ENCODE data around the gene RBM45.

The RBM45 gene, protein sequence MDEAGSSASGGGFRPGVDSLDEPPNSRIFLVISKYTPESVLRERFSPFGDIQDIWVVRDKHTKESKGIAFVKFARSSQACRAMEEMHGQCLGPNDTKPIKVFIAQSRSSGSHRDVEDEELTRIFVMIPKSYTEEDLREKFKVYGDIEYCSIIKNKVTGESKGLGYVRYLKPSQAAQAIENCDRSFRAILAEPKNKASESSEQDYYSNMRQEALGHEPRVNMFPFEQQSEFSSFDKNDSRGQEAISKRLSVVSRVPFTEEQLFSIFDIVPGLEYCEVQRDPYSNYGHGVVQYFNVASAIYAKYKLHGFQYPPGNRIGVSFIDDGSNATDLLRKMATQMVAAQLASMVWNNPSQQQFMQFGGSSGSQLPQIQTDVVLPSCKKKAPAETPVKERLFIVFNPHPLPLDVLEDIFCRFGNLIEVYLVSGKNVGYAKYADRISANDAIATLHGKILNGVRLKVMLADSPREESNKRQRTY

DNA sequence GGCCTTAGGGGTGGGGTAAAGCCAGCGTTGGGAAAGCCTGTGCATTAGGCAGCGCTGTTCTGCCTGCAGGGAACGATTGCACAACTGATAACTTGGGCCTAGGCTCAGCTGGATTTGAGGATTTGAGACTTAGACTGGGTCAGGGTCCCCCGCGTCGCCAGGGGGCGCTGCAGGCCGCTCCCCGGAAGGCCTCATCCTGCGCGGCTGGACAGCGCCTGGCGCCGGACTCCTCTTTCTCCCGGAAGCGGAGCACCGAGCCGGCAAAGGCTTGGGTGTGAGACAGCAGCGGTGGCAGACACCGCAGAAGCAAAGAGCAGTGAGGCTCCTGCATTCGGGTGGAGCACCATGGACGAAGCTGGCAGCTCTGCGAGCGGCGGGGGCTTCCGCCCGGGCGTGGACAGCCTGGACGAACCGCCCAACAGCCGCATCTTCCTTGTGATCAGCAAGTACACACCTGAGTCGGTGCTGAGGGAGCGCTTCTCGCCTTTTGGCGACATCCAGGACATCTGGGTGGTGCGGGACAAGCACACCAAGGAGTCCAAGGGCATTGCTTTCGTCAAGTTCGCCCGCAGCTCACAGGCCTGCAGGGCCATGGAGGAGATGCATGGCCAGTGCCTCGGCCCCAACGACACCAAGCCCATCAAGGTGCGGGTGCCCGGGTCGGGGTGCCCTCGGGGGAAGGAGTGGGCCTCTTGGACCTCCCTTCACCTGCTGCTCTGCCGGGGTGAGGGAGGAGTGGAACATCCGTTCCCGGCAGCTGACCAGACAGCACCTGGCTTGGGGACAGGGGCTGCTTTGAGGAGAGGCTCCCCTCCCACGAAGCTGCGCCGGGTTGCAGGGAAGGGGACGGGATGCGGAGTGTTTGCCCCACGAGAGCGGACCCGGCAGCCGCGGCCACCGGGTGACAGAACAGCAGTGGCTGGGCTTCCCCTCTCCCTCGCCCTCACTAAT lies at the start of gene RBM45:
Gene RBM45 (plus strand): TSS at position 236 of the 951 bp plus-strand sequence. CDS start 110 bp downstream, at position 346.
- Histone ChIP-seq H3K4me3 (ENCODE audit: low read length) (peak within 1 kb of the TSS; percentile 94), H3K4me1 (ENCODE audit: control insufficient read depth, insufficient read depth, low read length) (peaks cover 6% of the 10 kb centered on the region), H3K36me3 (ENCODE audit: control insufficient read depth, insufficient read depth, low read length) (no peaks in the 10 kb centered on the region), H3K9me3 (ENCODE audit: control insufficient read depth, low read length) (no peaks in the 10 kb centered on the region), H3K9ac (ENCODE audit: low read length) (peak within 1 kb of the TSS; percentile 92), H3K27me3 (ENCODE audit: control insufficient read depth, insufficient read depth, low read length) (no peaks in the 10 kb centered on the region)

DNA sequence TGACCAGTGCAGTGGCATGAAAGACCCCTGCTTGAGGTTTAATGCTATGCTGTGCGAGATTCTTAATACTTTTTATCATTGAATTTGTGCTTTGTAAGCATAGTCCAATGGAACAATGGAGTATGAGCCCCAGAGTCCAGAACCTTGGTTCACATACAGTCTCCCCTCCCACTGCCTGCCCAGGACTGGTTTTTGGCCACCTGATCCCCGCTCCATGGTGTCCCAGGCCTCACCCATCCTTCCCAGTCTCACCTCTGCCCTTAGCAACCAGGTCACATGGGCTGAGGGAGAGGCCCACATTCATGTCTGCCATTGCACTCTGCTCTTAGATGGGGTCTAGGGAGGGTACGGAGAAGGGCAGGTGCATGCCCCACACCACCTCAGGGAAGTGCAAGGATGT lies 45.9 kb upstream of the RBM45 start:
- Histone ChIP-seq H3K9ac (ENCODE audit: low read length) (no peak overlapping the region), H3K36me3 (ENCODE audit: control insufficient read depth, insufficient read depth, low read length) (no peaks in the 10 kb centered on the region), H3K9me3 (ENCODE audit: control insufficient read depth, low read length) (no peaks in the 10 kb centered on the region), H3K4me1 (ENCODE audit: control insufficient read depth, insufficient read depth, low read length) (no peaks in the 10 kb centered on the region), H3K4me3 (ENCODE audit: low read length) (no peak overlapping the region), H3K27me3 (ENCODE audit: control insufficient read depth, insufficient read depth, low read length) (peaks cover under 1% of the 10 kb centered on the region)

DNA sequence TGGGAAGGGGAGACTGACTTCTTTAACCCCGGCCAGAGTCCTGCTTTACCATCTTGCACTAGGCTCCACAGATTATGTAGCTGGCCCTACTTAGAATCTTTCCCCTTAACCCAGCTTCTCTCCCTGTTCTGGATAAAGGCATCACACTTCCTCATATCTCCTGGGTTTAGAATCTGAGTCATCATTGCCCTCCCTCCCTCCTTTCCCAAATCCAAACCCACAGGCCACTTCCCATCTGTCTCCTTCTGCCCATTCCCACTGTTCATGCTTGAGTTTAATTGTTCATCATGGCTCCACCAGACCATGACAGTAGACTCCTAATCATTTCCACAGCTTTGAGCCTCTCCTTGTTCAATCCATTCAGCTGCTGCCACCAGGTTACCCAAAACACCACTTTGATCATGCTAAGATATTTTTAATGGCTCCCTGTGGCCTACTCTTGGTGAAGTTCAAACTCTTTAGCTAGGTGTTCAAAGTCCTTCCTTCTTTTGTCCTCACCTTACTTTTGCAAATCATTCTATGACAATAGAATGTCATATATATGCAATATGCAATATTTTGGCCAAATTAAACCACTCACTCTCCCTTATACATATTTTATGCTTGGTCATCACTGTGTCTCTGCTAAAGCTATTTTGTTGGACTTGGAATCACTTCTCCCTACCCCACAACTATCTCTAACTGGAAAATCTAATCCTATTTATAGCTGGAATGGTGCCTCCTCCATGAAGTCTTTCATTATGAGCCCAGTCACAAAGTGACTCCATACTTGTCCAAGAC lies 45.2 kb upstream of the RBM45 start:
- Histone ChIP-seq H3K9ac (ENCODE audit: low read length) (no peak overlapping the region), H3K27me3 (ENCODE audit: control insufficient read depth, insufficient read depth, low read length) (peaks cover 5% of the 10 kb centered on the region), H3K9me3 (ENCODE audit: control insufficient read depth, low read length) (no peaks in the 10 kb centered on the region), H3K36me3 (ENCODE audit: control insufficient read depth, insufficient read depth, low read length) (no peaks in the 10 kb centered on the region), H3K4me1 (ENCODE audit: control insufficient read depth, insufficient read depth, low read length) (peaks cover 2% of the 10 kb centered on the region), H3K4me3 (ENCODE audit: low read length) (no peak overlapping the region)

DNA sequence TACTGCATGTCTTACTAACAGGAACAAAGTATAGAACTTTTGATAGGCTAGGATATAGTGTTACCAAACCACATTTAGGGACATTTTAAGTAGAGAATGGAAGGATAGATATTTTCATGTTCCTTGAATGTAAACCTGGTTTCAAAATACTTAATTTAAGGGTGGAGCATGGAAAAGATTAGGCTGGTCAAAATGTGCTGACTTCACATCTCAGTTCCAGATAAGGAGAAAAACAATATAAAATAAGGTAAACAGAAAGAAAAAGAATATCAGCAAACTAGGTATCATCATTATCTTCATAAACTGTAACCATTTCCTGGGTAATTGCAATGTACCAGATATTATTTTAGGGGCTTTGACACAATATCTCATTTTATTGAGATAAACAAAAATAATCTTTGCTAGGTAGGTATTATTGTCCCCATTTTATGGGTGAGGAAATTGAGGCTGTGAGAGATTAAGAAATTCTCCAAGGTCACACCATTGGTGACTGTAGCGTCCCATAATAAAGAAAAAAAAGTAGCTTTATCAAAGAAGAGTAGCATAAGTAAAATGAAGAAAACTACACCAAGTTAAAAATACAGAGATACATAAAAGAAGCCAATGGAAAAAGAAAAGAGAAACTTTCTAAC lies 43.3 kb upstream of the RBM45 start:
- Histone ChIP-seq H3K27me3 (ENCODE audit: control insufficient read depth, insufficient read depth, low read length) (peaks cover 10% of the 10 kb centered on the region), H3K9ac (ENCODE audit: low read length) (no peak overlapping the region), H3K36me3 (ENCODE audit: control insufficient read depth, insufficient read depth, low read length) (no peaks in the 10 kb centered on the region), H3K4me3 (ENCODE audit: low read length) (no peak overlapping the region), H3K9me3 (ENCODE audit: control insufficient read depth, low read length) (no peaks in the 10 kb centered on the region), H3K4me1 (ENCODE audit: control insufficient read depth, insufficient read depth, low read length) (peaks cover 18% of the 10 kb centered on the region)

DNA sequence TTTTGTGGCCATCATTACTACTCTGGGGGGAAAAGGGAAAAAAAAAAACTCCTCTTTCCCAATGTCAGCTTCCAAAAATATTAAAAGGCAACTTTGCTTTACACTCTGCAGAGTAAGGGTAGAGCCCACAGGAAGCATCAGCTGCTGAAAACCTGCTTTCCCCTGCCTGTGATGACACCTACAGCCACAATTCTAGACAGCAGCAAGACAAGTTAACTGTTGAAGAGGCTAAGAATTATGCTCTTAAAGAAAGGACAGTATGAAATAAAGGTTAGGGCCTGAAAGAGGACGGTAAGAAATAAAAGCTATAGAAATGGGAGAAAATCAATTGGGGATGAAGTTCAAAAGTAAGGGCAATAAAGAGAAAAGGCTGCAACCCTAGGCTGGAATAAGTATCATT lies 42.7 kb upstream of the RBM45 start:
- Histone ChIP-seq H3K4me3 (ENCODE audit: low read length) (no peak overlapping the region), H3K27me3 (ENCODE audit: control insufficient read depth, insufficient read depth, low read length) (peaks cover 10% of the 10 kb centered on the region), H3K9me3 (ENCODE audit: control insufficient read depth, low read length) (no peaks in the 10 kb centered on the region), H3K4me1 (ENCODE audit: control insufficient read depth, insufficient read depth, low read length) (peaks cover 22% of the 10 kb centered on the region), H3K36me3 (ENCODE audit: control insufficient read depth, insufficient read depth, low read length) (no peaks in the 10 kb centered on the region), H3K9ac (ENCODE audit: low read length) (no peak overlapping the region)

DNA sequence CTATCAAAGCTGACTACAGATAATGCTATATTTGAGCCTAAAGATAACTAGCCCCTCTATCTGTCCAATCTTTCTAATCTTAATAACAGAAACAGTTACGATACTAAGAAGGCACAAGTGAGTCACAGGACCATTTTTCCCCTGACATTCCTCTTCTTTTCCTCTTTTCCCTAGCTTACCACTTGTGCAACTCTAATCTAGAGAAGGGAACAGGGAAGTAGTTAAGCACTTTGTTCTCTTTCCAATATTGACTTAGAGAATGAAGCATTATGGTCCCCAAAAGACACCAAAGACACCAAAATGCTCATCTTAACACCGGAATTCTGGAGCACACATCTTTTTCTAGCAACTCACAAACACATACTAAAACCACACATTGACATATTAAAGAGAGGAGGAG lies 41.4 kb upstream of the RBM45 start:
- Histone ChIP-seq H3K27me3 (ENCODE audit: control insufficient read depth, insufficient read depth, low read length) (peaks cover 10% of the 10 kb centered on the region), H3K4me3 (ENCODE audit: low read length) (no peak overlapping the region), H3K9ac (ENCODE audit: low read length) (no peak overlapping the region), H3K4me1 (ENCODE audit: control insufficient read depth, insufficient read depth, low read length) (peaks cover 28% of the 10 kb centered on the region), H3K36me3 (ENCODE audit: control insufficient read depth, insufficient read depth, low read length) (no peaks in the 10 kb centered on the region), H3K9me3 (ENCODE audit: control insufficient read depth, low read length) (no peaks in the 10 kb centered on the region)

DNA sequence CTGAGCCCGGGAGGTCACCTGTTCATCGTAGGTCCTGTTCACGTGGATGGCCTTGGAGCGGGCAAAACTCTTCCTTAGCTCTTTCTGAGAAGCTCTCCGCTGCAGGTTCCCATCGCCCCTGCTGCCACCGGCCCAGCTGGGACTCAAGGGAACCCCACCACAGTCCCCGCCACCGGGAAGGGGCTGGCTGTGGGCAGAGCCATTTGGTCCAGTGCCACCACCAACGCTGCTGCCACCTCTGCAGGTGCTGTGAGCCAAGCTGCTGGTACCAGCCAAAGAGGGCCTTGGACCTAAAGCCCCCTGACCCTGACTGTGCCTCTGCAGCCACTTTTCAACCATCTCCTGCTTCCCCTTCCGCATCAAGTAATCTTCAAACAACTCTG lies 40.2 kb upstream of the RBM45 start:
- Histone ChIP-seq H3K36me3 (ENCODE audit: control insufficient read depth, insufficient read depth, low read length) (no peaks in the 10 kb centered on the region), H3K4me3 (ENCODE audit: low read length) (peak overlapping the region; percentile 35), H3K9ac (ENCODE audit: low read length) (peak overlapping the region; percentile 65), H3K9me3 (ENCODE audit: control insufficient read depth, low read length) (no peaks in the 10 kb centered on the region), H3K27me3 (ENCODE audit: control insufficient read depth, insufficient read depth, low read length) (peaks cover 10% of the 10 kb centered on the region), H3K4me1 (ENCODE audit: control insufficient read depth, insufficient read depth, low read length) (peaks cover 28% of the 10 kb centered on the region)

DNA sequence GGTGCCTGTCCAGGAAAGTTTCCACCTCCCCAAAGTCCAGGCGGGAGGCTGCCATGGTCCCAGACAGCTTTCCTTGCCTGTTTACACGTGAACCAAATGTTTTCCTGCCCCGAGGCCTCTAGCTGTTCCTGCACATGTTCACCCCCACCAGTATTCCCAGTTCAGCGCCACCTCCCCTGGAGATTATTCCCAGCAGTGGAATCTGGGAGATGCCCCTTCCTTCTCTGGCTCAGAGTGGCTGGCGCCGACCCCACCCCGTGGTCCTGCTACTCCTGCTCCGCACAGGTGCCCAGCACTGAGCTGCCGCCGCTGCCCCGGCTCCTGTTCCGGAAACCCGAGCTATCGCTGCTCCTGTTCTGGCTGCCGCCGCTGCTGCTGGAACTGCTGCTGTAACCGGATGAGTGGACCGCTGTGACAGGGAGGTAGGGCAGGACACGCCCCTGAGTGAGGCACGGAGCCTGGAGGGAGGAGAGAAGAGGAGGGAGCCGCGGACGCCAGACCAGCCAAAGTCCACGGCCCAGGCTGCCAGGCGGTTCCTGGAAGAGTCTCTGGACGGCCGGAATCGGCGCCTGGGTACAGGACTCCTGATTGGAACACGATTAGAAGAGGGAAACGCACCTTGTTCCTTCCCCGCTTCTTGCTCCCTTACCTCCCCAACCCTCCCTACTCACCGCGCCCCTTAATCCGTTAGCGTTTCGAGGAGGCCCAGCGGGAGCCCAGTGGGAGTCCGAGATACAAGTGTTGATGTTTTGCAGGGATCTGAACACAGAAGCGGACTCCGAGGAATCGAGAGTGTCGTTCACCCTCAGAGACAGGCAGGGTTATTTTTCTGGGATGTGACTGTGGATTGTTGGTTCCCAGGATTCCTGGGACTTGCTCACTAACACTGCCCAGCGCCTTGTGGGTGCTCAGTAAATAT lies 39.6 kb upstream of the RBM45 start, which contains the start of gene PDE11A:
Gene PDE11A (minus strand): TSS at position 395 of the 919 bp plus-strand sequence. CDS start 340 bp downstream, at position 55.
- H3K9ac ChIP-seq (ENCODE audit: low read length) = peak within 1 kb of the TSS; percentile 65
- H3K4me3 ChIP-seq (ENCODE audit: low read length) = peak within 1 kb of the TSS; percentile 35
- H3K36me3 ChIP-seq (ENCODE audit: control insufficient read depth, insufficient read depth, low read length) = no peaks in the 10 kb centered on the region

DNA sequence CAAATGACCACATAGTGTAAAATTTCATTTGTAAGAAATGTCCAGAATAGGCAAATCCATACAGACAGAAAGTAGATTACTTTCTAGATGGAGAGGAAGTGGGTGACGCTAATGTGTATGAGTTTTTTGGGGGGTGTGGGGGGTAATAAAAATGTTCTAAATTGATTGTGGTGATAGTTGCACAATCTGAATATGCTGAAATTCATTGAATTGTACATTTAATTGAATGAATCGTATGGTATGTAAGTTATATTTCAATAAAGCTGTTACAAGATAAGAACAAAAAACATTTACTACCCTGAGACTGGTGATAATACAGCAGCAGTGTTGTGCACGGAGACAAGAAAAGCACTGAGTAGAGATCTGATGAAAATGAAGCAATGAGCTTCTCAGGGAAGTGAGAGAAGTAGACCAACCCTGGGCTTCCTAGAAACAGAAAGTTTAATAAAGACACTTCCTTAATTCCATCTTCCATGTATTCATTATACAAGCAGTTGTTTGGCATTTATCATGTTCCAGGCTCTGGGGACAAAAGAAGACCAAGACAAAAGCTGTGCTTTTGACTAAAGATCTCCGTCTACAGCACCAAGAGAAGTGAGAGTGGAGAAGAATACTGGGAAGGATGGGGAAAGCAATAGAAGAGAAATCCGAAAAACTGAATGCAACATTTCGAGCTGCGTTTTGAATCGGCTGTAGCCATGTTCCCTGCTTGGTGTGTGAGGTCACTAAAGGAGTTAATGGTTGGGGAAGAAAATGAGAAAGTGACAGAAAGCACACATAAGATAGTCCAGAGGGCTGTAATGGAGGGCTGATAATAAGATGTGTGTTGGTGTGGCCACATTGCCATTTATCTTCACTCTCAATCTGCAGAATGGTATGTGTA lies 37.9 kb upstream of the RBM45 start:
- no peaks in the 10 kb centered on the region for H3K36me3 ChIP-seq (ENCODE audit: control insufficient read depth, insufficient read depth, low read length)
- H3K9ac ChIP-seq (ENCODE audit: low read length) = no peak overlapping the region
- H3K27me3 ChIP-seq (ENCODE audit: control insufficient read depth, insufficient read depth, low read length) = peaks cover 10% of the 10 kb centered on the region
- H3K4me1 ChIP-seq (ENCODE audit: control insufficient read depth, insufficient read depth, low read length) = peaks cover 28% of the 10 kb centered on the region
- H3K4me3 ChIP-seq (ENCODE audit: low read length) = no peak overlapping the region
- H3K9me3 ChIP-seq (ENCODE audit: control insufficient read depth, low read length) = no peaks in the 10 kb centered on the region

More for the DNA sequence above, 39.6 kb upstream of the RBM45 start, which contains the start of gene PDE11A:
- no peaks in the 10 kb centered on the region for H3K9me3 ChIP-seq (ENCODE audit: control insufficient read depth, low read length)
- H3K27me3 ChIP-seq (ENCODE audit: control insufficient read depth, insufficient read depth, low read length) = peaks cover 10% of the 10 kb centered on the region
- peaks cover 28% of the 10 kb centered on the region for H3K4me1 ChIP-seq (ENCODE audit: control insufficient read depth, insufficient read depth, low read length)

DNA sequence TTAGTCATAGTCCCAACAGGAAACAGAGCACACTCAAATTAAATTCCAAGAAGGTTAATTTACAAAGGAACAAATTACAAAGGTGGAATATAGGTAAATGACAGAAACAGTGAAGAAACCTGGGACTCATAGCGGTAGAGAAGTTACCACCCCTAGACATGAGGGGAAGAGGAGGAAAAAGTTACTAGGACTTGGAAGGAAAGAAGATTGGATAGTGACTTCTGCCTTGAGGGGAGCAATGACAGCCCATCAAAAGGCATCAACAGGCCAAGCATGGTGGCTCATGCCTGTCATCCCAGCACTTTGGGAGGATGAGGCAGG lies 37.3 kb upstream of the RBM45 start:
- H3K4me1 ChIP-seq (ENCODE audit: control insufficient read depth, insufficient read depth, low read length) = peaks cover 28% of the 10 kb centered on the region
- no peaks in the 10 kb centered on the region for H3K36me3 ChIP-seq (ENCODE audit: control insufficient read depth, insufficient read depth, low read length)
- no peak overlapping the region for H3K9ac ChIP-seq (ENCODE audit: low read length)
- H3K9me3 ChIP-seq (ENCODE audit: control insufficient read depth, low read length) = no peaks in the 10 kb centered on the region
- peaks cover 10% of the 10 kb centered on the region for H3K27me3 ChIP-seq (ENCODE audit: control insufficient read depth, insufficient read depth, low read length)
- no peak overlapping the region for H3K4me3 ChIP-seq (ENCODE audit: low read length)
